ENCODE results near the gene UBE4B. TPM values are rescaled to one million over a fixed set of nuclear protein-coding genes. Genes with fewer than 3 reads are reported as not detected.
"Not testable (repeated sequence)": the region's sequence is repeated elsewhere in the genome, so short reads cannot be mapped to it uniquely, and the experiment has no call there.

The UBE4B gene
- total and polyA plus RNA-seq, 4 experiments from 2014 or later, result 4.6 to 47.6 (median 26.9) TPM

DNA sequence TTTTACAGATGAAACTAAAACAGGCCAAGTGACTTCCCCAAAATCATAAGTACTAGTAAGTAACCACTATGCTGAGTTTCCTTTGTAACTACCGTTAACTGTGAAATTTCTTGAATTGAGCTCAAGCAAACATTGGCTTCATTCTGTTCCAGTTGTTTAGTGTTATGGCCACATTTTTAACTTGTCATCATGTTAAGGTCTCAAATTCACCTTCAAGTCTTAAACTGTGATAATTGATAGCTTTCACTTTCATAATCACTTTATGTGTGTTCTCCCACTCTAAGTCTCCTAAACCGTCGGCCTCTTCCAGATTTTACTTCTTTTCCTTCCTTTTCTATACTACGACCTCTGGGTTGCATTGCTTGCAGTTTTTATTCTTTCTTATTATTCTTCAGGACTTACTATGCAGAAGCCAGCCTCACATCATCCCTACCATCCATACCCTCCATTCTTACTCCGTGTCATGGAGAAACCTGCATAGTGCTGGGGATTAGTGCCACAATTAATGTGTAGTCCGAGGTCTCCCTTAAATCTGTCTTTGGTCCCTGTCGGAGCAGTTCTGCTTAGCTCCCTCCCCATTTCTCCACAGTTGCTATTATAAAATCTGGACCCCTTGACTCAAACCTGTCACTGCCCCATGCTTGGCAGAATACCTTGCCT is 183.5 kb downstream of the UBE4B start:
- Histone ChIP-seq H3K4me1 (ENCODE audit: insufficient read depth, low read length) (peaks cover 23% of the 10 kb centered on the region), H3K36me3 (ENCODE audit: insufficient read depth, low read length) (no peaks in the 10 kb centered on the region), H3K9me3 (ENCODE audit: control insufficient read depth in 1 of 2, low read length in 2 of 2) (no peaks in the 10 kb centered on the region), H3K27ac (ENCODE audit: low read depth, low read length) (no peak overlapping the region), H3K27me3 (ENCODE audit: insufficient read depth, low read length) (no peaks in the 10 kb centered on the region), H3K4me3 (ENCODE audit: low read length in 2 of 2) (no peak overlapping the region)
- DNase-seq, result no peak
- H3K9me3 Mint-ChIP-seq, result no peaks in the 10 kb centered on the region
- intact Hi-C loops (cut with micrococcal nuclease), result no loop called here
- peaks cover 29 to 49% (median 38%) of the 10 kb centered on the region in 4 donors for H3K4me1 Mint-ChIP-seq
- CTCF ChIA-PET (ENCODE audit: partially characterized antibody), result no interaction called here
- H3K27ac Mint-ChIP-seq, result peak overlapping the region in 4 of 7 donors; percentile 68 to 87 (median 73)
- H3K36me3 Mint-ChIP-seq, result peaks cover 0 to 5% of the 10 kb centered on the region in 2 donors
- POLR2A ChIA-PET (ENCODE audit: partially characterized antibody), result no interaction called here
- H3K27me3 Mint-ChIP-seq, result no peaks in the 10 kb centered on the region
- H3K4me3 Mint-ChIP-seq, result peak overlapping the region; percentile 50 to 81 (median 76)

DNA sequence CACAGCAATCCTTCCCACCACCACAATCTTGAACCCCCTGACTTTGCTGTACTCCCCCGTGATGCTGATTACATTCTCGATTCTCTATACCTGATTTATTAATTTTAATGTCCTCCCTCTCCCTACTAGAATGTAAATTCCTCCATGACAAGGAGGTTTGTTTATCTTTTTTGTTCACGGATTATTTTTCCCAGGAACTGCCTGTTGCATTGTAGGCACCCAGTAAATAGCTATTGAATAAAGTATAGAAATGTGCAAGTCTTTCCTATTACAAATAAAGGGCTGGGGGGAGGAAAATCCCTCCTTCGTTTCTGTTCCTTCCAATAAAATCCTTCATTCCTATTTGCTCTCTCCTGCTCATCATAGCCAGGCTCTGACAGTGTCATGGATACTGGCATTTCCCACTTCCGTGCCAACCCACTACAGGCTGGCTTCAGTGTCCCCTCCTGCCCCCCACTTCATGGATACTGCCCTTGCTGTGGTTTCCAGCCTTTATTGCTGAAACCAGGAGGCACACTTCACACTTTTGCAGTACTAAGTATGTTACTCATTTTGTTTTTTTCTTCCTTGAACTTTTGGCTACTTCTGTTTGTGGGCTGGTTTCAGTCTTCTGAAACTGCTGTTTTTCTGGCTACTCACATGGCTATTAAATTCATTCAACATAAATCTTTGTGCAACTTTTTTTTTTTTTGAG is 185.1 kb downstream of the UBE4B start:
- no peaks in the 10 kb centered on the region for H3K36me3 ChIP-seq (ENCODE audit: insufficient read depth, low read length)
- H3K9me3 ChIP-seq (ENCODE audit: control insufficient read depth in 1 of 2, low read length in 2 of 2), result no peaks in the 10 kb centered on the region
- Mint-ChIP-seq H3K4me3 (peak overlapping the region in 1 of 8 donors; percentile 2), H3K27ac (no peak overlapping the region), H3K4me1 (peaks cover 23 to 36% (median 31%) of the 10 kb centered on the region in 4 donors), H3K9me3 (no peaks in the 10 kb centered on the region), H3K27me3 (no peaks in the 10 kb centered on the region), H3K36me3 (no peaks in the 10 kb centered on the region)
- no peak overlapping the region for H3K4me3 ChIP-seq (ENCODE audit: low read length in 2 of 2)
- ChIA-PET POLR2A (ENCODE audit: partially characterized antibody) (no interaction called here), CTCF (ENCODE audit: partially characterized antibody) (interaction anchor here (2.5 kb wide), 1 partner anchor 9 kb away, joined by 14 read pairs; the partner anchor contains the start of gene KIF1B)
- intact Hi-C loops (cut with micrococcal nuclease), result no loop called here
- peaks cover 13% of the 10 kb centered on the region for H3K4me1 ChIP-seq (ENCODE audit: insufficient read depth, low read length)
- H3K27me3 ChIP-seq (ENCODE audit: insufficient read depth, low read length), result no peaks in the 10 kb centered on the region
- DNase-seq, result no peak
- H3K27ac ChIP-seq (ENCODE audit: low read depth, low read length), result no peak overlapping the region

DNA sequence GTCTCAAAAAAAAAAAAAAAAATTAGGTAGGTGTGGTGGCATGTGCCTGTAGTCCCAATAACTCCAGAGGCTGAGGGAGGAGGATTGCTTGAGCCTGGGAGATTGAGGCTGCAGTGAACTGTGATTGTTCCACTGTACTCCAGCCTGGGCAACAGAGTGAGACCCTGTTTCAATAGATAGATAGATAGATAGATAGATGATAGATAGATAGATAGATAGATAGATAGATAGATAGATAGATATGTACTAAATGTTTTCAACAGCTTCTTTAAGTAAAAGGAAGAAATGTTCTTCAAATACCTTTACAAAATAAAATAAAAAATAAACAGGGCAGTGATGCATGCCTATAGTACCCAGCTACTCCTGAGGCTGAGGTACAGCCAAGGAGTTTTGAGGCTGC is 187.4 kb downstream of the UBE4B start:
- H3K4me3 ChIP-seq (ENCODE audit: low read length in 2 of 2), result no peak overlapping the region
- ChIA-PET POLR2A (ENCODE audit: partially characterized antibody) (interaction anchor here (1.6 kb wide), 1 partner anchor 10 kb away, joined by 10 read pairs; the partner anchor contains the start of gene KIF1B), CTCF (ENCODE audit: partially characterized antibody) (interaction anchor here (1.0 to 1.9 kb wide), 2 partner anchors 13 to 117 kb away, joined by 3 to 5 read pairs; no protein-coding TSS in a partner anchor)
- no peak overlapping the region for H3K27ac Mint-ChIP-seq
- peaks cover 13% of the 10 kb centered on the region for H3K4me1 ChIP-seq (ENCODE audit: insufficient read depth, low read length)
- peaks cover 22 to 29% (median 26%) of the 10 kb centered on the region in 4 donors for H3K4me1 Mint-ChIP-seq
- H3K27ac ChIP-seq (ENCODE audit: low read depth, low read length), result no peak overlapping the region
- H3K36me3 Mint-ChIP-seq, result no peaks in the 10 kb centered on the region
- H3K36me3 ChIP-seq (ENCODE audit: insufficient read depth, low read length), result no peaks in the 10 kb centered on the region
- no peak for DNase-seq
- intact Hi-C loops (cut with micrococcal nuclease), result no loop called here
- no peaks in the 10 kb centered on the region for H3K9me3 Mint-ChIP-seq
- no peaks in the 10 kb centered on the region for H3K9me3 ChIP-seq (ENCODE audit: control insufficient read depth in 1 of 2, low read length in 2 of 2)
- H3K27me3 ChIP-seq (ENCODE audit: insufficient read depth, low read length), result no peaks in the 10 kb centered on the region
- no peaks in the 10 kb centered on the region for H3K27me3 Mint-ChIP-seq
- no peak overlapping the region for H3K4me3 Mint-ChIP-seq

DNA sequence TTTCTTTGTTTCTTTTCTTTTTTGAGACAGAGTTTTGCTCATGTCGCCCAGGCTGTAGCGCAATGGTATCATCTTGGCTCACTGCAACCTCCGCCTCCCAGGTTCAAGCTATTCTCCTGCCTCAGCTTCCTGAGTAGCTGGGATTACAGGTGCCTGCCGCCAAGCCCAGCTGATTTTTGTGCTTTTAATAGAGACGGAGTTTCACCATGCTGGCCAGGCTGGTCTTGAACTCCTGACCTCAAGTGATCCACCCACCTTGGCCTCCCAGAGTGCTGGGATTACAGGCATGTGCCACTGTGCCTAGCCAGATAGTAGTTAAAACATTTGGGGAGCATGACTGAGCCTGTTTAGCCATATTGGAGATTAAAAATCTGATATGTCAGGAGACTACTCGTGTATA is 187.9 kb downstream of the UBE4B start:
- DNase-seq; H3K36me3 Mint-ChIP-seq; H3K9me3 ChIP-seq (ENCODE audit: control insufficient read depth in 1 of 2, low read length in 2 of 2); H3K4me3 Mint-ChIP-seq; H3K27ac Mint-ChIP-seq; H3K27me3 Mint-ChIP-seq; H3K27me3 ChIP-seq (ENCODE audit: insufficient read depth, low read length); H3K36me3 ChIP-seq (ENCODE audit: insufficient read depth, low read length); intact Hi-C loops (cut with micrococcal nuclease); H3K27ac ChIP-seq (ENCODE audit: low read depth, low read length); H3K9me3 Mint-ChIP-seq; H3K4me3 ChIP-seq (ENCODE audit: low read length in 2 of 2); H3K4me1 ChIP-seq (ENCODE audit: insufficient read depth, low read length): not testable (repeated sequence)
- H3K4me1 Mint-ChIP-seq, result peaks cover 20 to 31% (median 22%) of the 10 kb centered on the region in 4 donors
- ChIA-PET POLR2A (ENCODE audit: partially characterized antibody) (interaction anchor here (1.6 kb wide), 1 partner anchor 11 kb away, joined by 10 read pairs; the partner anchor contains the start of gene KIF1B), CTCF (ENCODE audit: partially characterized antibody) (interaction anchor here (1.0 to 1.9 kb wide), 3 partner anchors 11 to 117 kb away, joined by 3 to 11 read pairs (median 5); partner anchors contain the start of gene KIF1B)

DNA sequence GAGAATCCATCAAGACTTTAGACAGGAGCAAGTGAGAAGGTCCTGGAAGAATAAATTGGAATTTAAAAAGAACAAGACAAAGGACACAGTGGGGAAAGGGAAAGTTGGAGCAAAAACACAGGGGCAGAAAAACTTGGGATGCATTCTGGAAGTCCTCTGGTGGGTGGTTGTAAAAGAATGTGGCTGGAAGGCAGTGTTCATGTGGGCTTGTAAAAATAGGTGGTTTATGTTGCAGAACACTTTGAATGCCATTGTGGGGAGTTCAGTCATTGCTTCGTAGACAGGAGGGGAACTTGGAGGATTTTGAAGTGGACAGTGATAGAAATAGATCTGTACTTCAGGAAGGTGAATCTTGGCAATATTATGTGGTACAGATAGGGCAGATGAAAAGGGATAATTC is 192.8 kb downstream of the UBE4B start:
- intact Hi-C loops (cut with micrococcal nuclease), result no loop called here
- ChIA-PET POLR2A (ENCODE audit: partially characterized antibody) (interaction anchor here (1.0 kb wide), 1 partner anchor 15 kb away, joined by 3 read pairs; the partner anchor contains the start of gene KIF1B), CTCF (ENCODE audit: partially characterized antibody) (interaction anchor here (0.6 kb wide), 1 partner anchor 757 kb away, joined by 4 read pairs; no protein-coding TSS in a partner anchor)
- no peaks in the 10 kb centered on the region for H3K36me3 ChIP-seq (ENCODE audit: insufficient read depth, low read length)
- Mint-ChIP-seq H3K4me3 (no peak overlapping the region), H3K27ac (no peak overlapping the region), H3K9me3 (no peaks in the 10 kb centered on the region), H3K36me3 (no peaks in the 10 kb centered on the region), H3K27me3 (no peaks in the 10 kb centered on the region), H3K4me1 (peaks cover 0 to 19% (median 14%) of the 10 kb centered on the region in 4 donors)
- H3K4me3 ChIP-seq (ENCODE audit: low read length in 2 of 2), result no peak overlapping the region
- no peak for DNase-seq
- no peaks in the 10 kb centered on the region for H3K4me1 ChIP-seq (ENCODE audit: insufficient read depth, low read length)
- no peak overlapping the region for H3K27ac ChIP-seq (ENCODE audit: low read depth, low read length)
- no peaks in the 10 kb centered on the region for H3K9me3 ChIP-seq (ENCODE audit: control insufficient read depth in 1 of 2, low read length in 2 of 2)
- H3K27me3 ChIP-seq (ENCODE audit: insufficient read depth, low read length), result no peaks in the 10 kb centered on the region

DNA sequence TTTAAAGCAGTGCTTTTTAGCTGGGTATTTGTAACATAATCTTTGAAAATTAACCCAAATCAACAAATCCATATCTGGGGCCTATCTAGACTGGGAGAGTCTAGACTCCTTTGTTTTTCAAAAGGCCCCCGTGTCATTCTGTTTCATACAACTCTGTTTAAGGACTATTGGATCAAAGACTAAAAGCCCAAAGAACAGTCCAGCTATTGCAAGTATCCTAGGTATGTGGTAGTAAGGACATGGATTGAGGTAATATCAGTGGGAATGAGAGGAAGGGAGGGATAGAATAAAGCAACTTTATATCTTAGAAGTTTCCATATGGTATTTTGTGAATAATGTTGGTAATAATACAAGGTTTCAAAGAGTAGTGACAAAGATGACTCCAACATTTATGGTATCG is 195.8 kb downstream of the UBE4B start:
- intact Hi-C loops (cut with micrococcal nuclease), result no loop called here
- H3K27ac ChIP-seq (ENCODE audit: low read depth, low read length), result no peak overlapping the region
- ChIA-PET POLR2A (ENCODE audit: partially characterized antibody) (no interaction called here), CTCF (ENCODE audit: partially characterized antibody) (interaction anchor here (2.0 kb wide), 1 partner anchor 19 kb away, joined by 10 read pairs; the partner anchor contains the start of gene KIF1B)
- H3K36me3 ChIP-seq (ENCODE audit: insufficient read depth, low read length), result no peaks in the 10 kb centered on the region
- Mint-ChIP-seq H3K4me3 (no peak overlapping the region), H3K27ac (no peak overlapping the region), H3K27me3 (no peaks in the 10 kb centered on the region), H3K9me3 (no peaks in the 10 kb centered on the region), H3K36me3 (no peaks in the 10 kb centered on the region), H3K4me1 (peaks cover 0 to 15% (median 10%) of the 10 kb centered on the region in 4 donors)
- no peak for DNase-seq
- H3K27me3 ChIP-seq (ENCODE audit: insufficient read depth, low read length), result no peaks in the 10 kb centered on the region
- no peaks in the 10 kb centered on the region for H3K4me1 ChIP-seq (ENCODE audit: insufficient read depth, low read length)
- no peaks in the 10 kb centered on the region for H3K9me3 ChIP-seq (ENCODE audit: control insufficient read depth in 1 of 2, low read length in 2 of 2)
- H3K4me3 ChIP-seq (ENCODE audit: low read length in 2 of 2), result no peak overlapping the region

DNA sequence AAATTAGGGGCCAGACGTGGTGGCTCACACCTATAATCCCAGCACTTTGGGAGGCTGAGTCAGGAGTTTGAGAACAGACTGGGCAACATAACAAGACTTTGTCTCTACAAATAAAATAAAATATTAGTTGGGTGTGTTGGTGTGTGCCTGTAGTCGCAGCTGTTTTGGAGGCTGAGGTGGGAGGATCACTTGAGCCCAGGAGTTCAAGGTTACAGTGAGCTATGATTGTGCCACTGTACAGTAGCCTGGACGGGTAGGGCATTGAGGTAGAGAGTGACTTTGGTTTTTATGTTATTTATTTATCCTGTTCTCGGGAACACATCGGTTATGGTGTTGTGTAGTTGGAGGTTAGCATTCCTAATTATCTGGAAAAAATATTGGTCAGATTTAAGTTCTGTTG is 197.1 kb downstream of the UBE4B start:
- Mint-ChIP-seq H3K36me3 (peaks cover 0 to 2% of the 10 kb centered on the region in 2 donors), H3K27ac (no peak overlapping the region), H3K4me1 (peaks cover 0 to 15% (median 10%) of the 10 kb centered on the region in 4 donors), H3K27me3 (no peaks in the 10 kb centered on the region), H3K9me3 (no peaks in the 10 kb centered on the region), H3K4me3 (no peak overlapping the region)
- no peaks in the 10 kb centered on the region for H3K4me1 ChIP-seq (ENCODE audit: insufficient read depth, low read length)
- no peaks in the 10 kb centered on the region for H3K36me3 ChIP-seq (ENCODE audit: insufficient read depth, low read length)
- H3K9me3 ChIP-seq (ENCODE audit: control insufficient read depth in 1 of 2, low read length in 2 of 2), result no peaks in the 10 kb centered on the region
- no peak overlapping the region for H3K27ac ChIP-seq (ENCODE audit: low read depth, low read length)
- H3K27me3 ChIP-seq (ENCODE audit: insufficient read depth, low read length), result no peaks in the 10 kb centered on the region
- H3K4me3 ChIP-seq (ENCODE audit: low read length in 2 of 2), result no peak overlapping the region
- ChIA-PET POLR2A (ENCODE audit: partially characterized antibody) (no interaction called here), CTCF (ENCODE audit: partially characterized antibody) (no interaction called here)
- intact Hi-C loops (cut with micrococcal nuclease), result no loop called here
- DNase-seq, result no peak

Data from CD4-positive, alpha-beta memory T cell (primary cell).